Osteocyte (in vitro differentiated cells): ENCODE data around the gene RNF14. TPM values are rescaled to one million over a fixed set of nuclear protein-coding genes. Genes with fewer than 3 reads are reported as not detected.

Source experiments
- DNase-seq: peaks from one replicate; pipeline ENCODE4 v3.0.0; 2021; ENCODE audit warnings: mixed read lengths; ENCODE audit not compliant: unreplicated experiment; ENCODE audit errors: extremely low spot score
- H3K27ac Mint-ChIP-seq: one replicate; pipeline ENCODE4 v1.8.0; 2021; ENCODE audit warnings: mild to moderate bottlenecking, mixed read lengths; ENCODE audit not compliant: unreplicated experiment
- H3K27me3 Mint-ChIP-seq: one replicate; pipeline ENCODE4 v1.8.0; 2021; ENCODE audit warnings: mixed read lengths; ENCODE audit not compliant: unreplicated experiment
- H3K36me3 Mint-ChIP-seq: one replicate; pipeline ENCODE4 v1.8.0; 2021; ENCODE audit warnings: mixed read lengths; ENCODE audit not compliant: unreplicated experiment
- H3K4me1 Mint-ChIP-seq: one replicate; pipeline ENCODE4 v1.8.0; 2021; ENCODE audit warnings: mixed read lengths; ENCODE audit not compliant: unreplicated experiment
- H3K4me3 Mint-ChIP-seq: one replicate; pipeline ENCODE4 v1.8.0; 2021; ENCODE audit warnings: mild to moderate bottlenecking, moderate library complexity, mixed read lengths; ENCODE audit not compliant: unreplicated experiment
- H3K9me3 Mint-ChIP-seq: one replicate; pipeline ENCODE4 v1.8.0; 2021; ENCODE audit warnings: mixed read lengths; ENCODE audit not compliant: unreplicated experiment
- CTCF ChIP-seq: fragments of 200-600 bp; sonication (generic); IDR thresholded peaks from 2 replicates; pipeline ENCODE4 v1.5.0; 2021; ENCODE audit warnings: antibody characterized with exemption, mild to moderate bottlenecking, moderate library complexity
- total RNA-seq: library from RNA; stranded (reverse); gene quantifications from 2 replicates; pipeline ENCODE4 v1.2.1, GENCODE V29; 2021

The RNF14 gene
- total RNA-seq, 1 donor from 2014 or later = 66.8 TPM

GRCh38 chr5:142012186-142012785 lies 43.4 kb downstream of the RNF14 start:
- Mint-ChIP-seq H3K4me3 (peak overlapping the region; percentile 88), H3K27ac (peak overlapping the region; percentile 71), H3K9me3 (no peaks in the 10 kb centered on the region), H3K27me3 (no peaks in the 10 kb centered on the region), H3K4me1 (peaks cover 25% of the 10 kb centered on the region), H3K36me3 (peaks cover 15% of the 10 kb centered on the region)
- TF ChIP-seq CTCF = peak; percentile 54
- no peak for DNase-seq

DNA sequence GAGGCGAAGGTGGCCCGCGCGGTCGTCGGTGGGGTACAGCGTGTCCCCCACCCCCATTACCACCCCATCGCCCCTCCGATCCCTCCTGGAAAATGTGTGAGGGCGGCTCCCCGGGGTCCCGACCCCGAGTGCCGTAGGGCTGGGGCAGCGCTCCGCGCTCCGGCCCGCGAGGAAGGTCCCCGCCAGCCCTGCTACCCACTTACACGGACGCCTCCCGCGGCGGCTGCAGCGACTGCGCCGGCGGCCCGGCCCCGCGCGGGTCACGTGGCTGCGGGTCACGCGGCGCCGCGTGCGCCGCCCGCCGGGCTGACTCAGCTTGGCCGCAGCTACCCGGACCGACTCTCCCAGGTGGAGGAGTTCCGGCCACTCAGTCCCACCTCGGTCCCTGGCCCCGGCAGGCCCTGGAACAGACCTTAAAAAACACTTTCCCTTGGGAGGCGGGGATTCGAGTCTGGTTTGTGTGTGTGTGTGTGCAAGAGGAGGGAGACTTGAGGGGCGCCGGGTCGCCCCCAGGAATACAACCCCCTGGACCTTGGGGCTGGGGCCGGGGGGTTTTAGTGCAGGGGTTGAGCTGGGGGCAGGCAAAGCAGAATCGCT lies 44.0 kb downstream of the RNF14 start, which contains the start of gene GNPDA1:
GNPDA1 (minus strand) TSS at position 236 of the 597 bp plus-strand sequence. CDS start 992 bp downstream, outside the sequence.
- peaks cover 10% of the 10 kb centered on the region for H3K36me3 Mint-ChIP-seq
- H3K4me3 Mint-ChIP-seq = peak within 1 kb of the TSS; percentile 88
- H3K4me1 Mint-ChIP-seq = peaks cover 25% of the 10 kb centered on the region
- peak within 1 kb of the TSS; percentile 95 for H3K27ac Mint-ChIP-seq
- DNase-seq = peak; percentile 92
- TF ChIP-seq CTCF = no peak
- no peaks in the 10 kb centered on the region for H3K9me3 Mint-ChIP-seq
- no peaks in the 10 kb centered on the region for H3K27me3 Mint-ChIP-seq

- no peaks in the 10 kb centered on the region for H3K9me3 Mint-ChIP-seq
Measured at GRCh38 chr5:142013734-142014521, 45.0 kb downstream of the RNF14 start.

DNA sequence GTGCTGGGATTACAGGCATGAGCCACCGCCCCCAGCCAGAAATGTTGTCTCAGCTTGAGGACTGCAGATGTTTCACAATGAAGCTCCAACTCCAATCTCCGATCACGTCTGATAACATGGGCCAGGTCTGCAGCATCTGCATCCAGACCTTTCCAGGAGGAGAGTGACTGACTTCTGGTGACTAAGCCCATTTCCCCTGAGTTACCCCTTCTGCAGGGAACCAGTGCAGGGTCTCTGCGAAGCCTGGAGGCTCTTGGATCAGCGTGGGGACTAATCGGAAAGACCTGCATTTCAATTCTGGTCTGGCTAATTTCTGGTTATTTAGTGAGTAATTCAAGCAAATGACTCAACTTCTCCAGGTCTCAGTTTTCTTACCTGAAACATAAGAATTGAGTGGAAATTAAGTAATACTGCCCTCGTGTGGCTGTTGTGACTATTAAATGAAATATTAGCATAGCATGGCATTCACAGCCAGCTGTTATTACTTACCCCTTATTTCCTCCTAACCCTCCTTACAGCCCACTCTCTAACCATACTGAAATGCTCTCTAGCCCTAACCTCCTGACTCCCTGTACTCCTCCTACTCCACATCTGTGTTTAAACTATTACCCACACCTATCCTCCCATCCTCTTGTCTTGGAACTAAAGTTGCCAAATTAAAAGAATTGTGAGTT lies 46.1 kb downstream of the RNF14 start:
- Mint-ChIP-seq H3K27ac (peak overlapping the region; percentile 47), H3K4me1 (peaks cover 25% of the 10 kb centered on the region), H3K36me3 (no peaks in the 10 kb centered on the region), H3K9me3 (peaks cover under 1% of the 10 kb centered on the region), H3K27me3 (no peaks in the 10 kb centered on the region), H3K4me3 (no peak overlapping the region)
- no peak for DNase-seq
- peak; percentile 65 for TF ChIP-seq CTCF

More at GRCh38 chr5:142013734-142014521, 45.0 kb downstream of the RNF14 start:
- H3K36me3 Mint-ChIP-seq = peaks cover 4% of the 10 kb centered on the region
- H3K27me3 Mint-ChIP-seq = no peaks in the 10 kb centered on the region
- peak overlapping the region; percentile 95 for H3K27ac Mint-ChIP-seq
- H3K4me3 Mint-ChIP-seq = peak overlapping the region; percentile 88
- no peak for TF ChIP-seq CTCF
- H3K4me1 Mint-ChIP-seq = peaks cover 25% of the 10 kb centered on the region
- DNase-seq = no peak
